ENCODE measurements around the gene DCAF7.

Gene DCAF7

DNA sequence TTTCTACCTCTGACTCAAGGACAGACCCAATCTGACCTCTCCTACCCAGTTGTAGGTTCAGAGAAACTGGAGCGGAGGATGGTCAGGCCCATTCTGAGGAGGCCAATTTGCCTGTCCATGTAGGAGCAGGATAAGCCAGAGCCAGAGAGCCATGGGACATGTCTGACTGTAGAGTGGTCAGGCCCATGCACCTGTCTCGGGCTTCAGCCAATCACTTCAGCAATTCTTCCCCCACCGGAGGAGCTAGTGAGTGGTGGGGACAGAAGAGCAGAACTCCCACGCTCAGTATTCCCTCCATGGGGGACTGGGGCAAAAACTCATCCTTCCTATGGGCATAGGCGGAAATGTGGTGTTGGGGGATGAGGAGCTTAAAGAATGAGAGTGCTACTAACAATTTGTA is 14.3 kb downstream of the DCAF7 start:
- Histone ChIP-seq H2AFZ (ENCODE audit: low read depth, low read length) (no peak overlapping the region), H3K4me3 (ENCODE audit: low read length) (no peak overlapping the region), H3K9me3 (ENCODE audit: low read length) (no peaks in the 10 kb centered on the region), H3K36me3 (ENCODE audit: insufficient read depth, low read length) (peaks cover 2% of the 10 kb centered on the region), H3K27me3 (ENCODE audit: insufficient read depth, low read length) (no peaks in the 10 kb centered on the region), H3K4me1 (ENCODE audit: insufficient read depth, low read length) (no peaks in the 10 kb centered on the region)

DNA sequence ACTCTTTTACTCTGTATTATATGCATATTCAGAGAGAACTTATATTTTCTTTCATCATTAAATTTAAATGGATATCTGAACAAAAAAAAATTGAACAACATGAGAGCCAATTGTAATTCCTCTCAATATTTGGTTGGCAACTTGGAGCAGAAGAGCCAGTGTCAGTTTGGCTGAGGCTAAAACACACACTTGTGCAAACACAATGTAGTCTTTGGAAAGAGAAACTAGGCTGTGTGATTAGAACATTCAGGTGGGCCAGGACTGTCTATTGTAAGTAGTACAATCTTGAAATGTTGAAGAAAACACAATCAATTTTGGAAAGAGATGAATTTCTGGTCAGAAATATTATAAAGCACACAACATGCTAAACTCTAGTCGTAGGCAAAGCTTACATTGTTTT is 17.0 kb downstream of the DCAF7 start:
- Histone ChIP-seq H2AFZ (ENCODE audit: low read depth, low read length) (no peak overlapping the region), H3K4me3 (ENCODE audit: low read length) (no peak overlapping the region), H3K27me3 (ENCODE audit: insufficient read depth, low read length) (no peaks in the 10 kb centered on the region), H3K36me3 (ENCODE audit: insufficient read depth, low read length) (peaks cover 2% of the 10 kb centered on the region), H3K9me3 (ENCODE audit: low read length) (no peaks in the 10 kb centered on the region), H3K4me1 (ENCODE audit: insufficient read depth, low read length) (no peaks in the 10 kb centered on the region)

DNA sequence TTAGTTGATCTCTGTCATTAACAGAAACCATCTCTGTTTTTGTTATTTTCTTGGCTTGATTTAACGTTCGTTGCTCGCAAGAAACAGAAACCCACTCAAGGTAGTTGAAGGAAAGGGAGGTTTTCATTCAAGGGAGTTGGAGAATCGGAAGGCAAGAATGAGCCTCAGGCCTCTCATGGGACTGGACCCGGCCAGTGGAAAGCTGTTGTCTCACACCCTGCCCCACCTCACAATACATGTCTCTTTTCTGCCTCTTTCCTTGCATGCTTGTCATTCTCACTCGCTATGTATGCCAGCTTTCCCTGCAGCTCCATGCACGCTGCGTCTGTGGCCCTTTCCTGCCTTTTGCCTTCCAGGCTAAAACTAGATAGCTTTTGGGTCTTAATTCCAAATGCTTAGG is 18.3 kb downstream of the DCAF7 start:
- Histone ChIP-seq H3K36me3 (ENCODE audit: insufficient read depth, low read length) (peaks cover 2% of the 10 kb centered on the region), H3K4me1 (ENCODE audit: insufficient read depth, low read length) (no peaks in the 10 kb centered on the region), H3K27me3 (ENCODE audit: insufficient read depth, low read length) (no peaks in the 10 kb centered on the region), H2AFZ (ENCODE audit: low read depth, low read length) (no peak overlapping the region), H3K4me3 (ENCODE audit: low read length) (no peak overlapping the region), H3K9me3 (ENCODE audit: low read length) (no peaks in the 10 kb centered on the region)

DNA sequence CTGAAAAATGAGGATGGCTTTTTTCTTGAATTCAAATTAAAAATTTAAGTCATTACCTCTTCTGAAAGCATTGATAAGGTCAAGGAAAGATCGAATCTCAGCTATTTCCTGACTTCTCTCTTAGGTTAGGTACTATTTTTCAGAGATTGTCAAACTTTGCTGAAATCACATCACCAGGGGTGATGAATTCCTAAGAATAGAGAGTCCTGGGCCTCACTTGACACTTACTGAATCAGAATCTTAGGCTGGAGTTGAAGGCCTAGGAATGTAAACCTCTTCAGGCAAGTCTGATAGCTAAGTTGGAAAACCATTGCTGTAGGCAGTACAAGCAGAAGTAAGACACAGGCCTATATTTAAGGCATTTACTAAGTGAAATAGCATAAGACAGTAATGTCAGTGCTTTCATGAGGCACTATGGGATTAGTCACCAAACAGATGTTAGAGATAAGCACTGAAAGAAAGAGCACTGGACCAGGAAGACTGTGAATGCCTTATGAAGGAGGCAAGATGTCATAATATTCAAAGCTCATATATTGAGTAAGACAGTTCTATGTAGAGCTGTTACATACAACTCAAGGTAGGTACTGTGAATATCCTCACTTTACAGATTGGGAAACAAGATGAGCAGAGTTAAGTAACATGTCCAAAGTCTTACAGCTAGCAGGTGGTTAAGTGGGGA is 21.5 kb downstream of the DCAF7 start:
- Histone ChIP-seq H3K9me3 (ENCODE audit: low read length) (no peaks in the 10 kb centered on the region), H2AFZ (ENCODE audit: low read depth, low read length) (no peak overlapping the region), H3K36me3 (ENCODE audit: insufficient read depth, low read length) (no peaks in the 10 kb centered on the region), H3K4me3 (ENCODE audit: low read length) (no peak overlapping the region), H3K27me3 (ENCODE audit: insufficient read depth, low read length) (no peaks in the 10 kb centered on the region), H3K4me1 (ENCODE audit: insufficient read depth, low read length) (no peaks in the 10 kb centered on the region)

DNA sequence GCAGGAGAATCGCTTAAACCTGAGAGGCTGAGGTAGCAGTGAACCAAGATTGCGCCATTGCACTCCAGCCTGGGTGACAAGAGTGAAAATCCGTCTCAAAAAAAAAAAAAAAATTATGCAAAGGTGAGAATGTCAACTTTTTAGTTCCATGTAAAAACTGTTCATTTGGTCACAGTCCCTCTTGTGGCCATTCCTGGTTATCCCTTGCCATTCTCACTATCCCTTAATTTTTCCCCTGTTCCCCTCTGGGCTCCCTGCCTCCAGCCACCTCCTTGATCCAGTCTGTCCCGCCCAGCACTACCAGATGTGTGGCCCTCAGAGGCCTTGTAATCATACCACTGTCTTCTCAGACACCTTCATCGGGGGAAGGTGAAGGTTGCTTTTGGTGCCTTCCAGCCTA is 23.4 kb downstream of the DCAF7 start:
- no peak overlapping the region for H3K4me3 ChIP-seq (ENCODE audit: low read length)
- H3K36me3 ChIP-seq (ENCODE audit: insufficient read depth, low read length), result peaks cover 7% of the 10 kb centered on the region
- no peaks in the 10 kb centered on the region for H3K4me1 ChIP-seq (ENCODE audit: insufficient read depth, low read length)
- no peaks in the 10 kb centered on the region for H3K9me3 ChIP-seq (ENCODE audit: low read length)
- no peak overlapping the region for H2AFZ ChIP-seq (ENCODE audit: low read depth, low read length)
- no peaks in the 10 kb centered on the region for H3K27me3 ChIP-seq (ENCODE audit: insufficient read depth, low read length)

DNA sequence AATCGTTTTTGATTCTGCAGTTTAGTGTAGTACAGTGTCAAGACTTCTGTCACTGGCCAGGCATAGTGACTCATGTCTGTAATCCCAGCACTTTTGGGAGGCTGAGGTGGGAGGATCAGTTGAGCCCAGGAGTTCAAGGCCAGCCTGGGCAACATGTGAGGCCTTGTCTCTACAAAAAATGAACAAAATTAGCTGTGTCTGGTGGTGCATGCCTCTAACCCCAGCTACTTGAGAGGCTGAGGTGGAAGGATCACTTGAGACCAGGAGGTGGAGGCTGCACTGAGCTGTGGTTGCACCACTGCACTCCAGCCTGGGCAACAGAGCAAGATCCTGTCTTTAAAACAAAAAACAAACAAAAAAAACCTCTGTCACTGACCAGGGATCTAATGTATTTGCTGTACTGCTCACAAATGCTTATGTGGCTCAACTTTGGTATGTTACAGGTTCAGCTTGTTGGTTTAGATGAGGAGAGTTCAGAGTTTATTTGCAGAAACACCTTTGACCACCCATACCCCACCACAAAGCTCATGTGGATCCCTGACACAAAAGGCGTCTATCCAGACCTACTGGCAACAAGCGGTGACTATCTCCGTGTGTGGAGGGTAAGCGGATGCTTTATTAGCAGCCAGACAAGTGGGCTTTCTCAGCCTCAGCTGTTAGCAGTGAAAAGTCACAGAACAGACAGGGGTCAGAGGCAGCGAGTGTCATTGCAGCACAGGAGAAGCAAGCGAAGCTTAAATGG is 27.9 kb downstream of the DCAF7 start:
- Histone ChIP-seq H3K27me3 (ENCODE audit: insufficient read depth, low read length) (no peaks in the 10 kb centered on the region), H3K9me3 (ENCODE audit: low read length) (no peaks in the 10 kb centered on the region), H3K36me3 (ENCODE audit: insufficient read depth, low read length) (peaks cover 45% of the 10 kb centered on the region), H3K4me3 (ENCODE audit: low read length) (no peak overlapping the region), H2AFZ (ENCODE audit: low read depth, low read length) (no peak overlapping the region), H3K4me1 (ENCODE audit: insufficient read depth, low read length) (no peaks in the 10 kb centered on the region)

DNA sequence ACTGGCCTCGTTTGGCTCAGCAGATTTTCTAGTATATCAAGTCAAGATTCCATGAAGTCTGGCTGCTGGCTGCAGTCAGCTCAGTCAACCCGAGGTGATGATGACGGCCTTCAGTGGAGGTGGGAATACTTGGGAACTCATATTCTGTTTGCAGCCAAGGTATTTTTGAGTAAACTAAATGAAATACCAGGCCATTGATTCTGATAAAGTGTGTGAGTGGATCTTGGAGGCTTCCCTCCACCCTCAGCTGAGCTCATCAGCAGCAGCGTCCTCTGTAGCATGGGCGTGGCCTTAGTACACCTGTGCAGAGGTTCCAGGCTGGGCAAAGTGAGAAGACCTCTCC is 28.5 kb downstream of the DCAF7 start:
- Histone ChIP-seq H3K36me3 (ENCODE audit: insufficient read depth, low read length) (peaks cover 51% of the 10 kb centered on the region), H3K27me3 (ENCODE audit: insufficient read depth, low read length) (no peaks in the 10 kb centered on the region), H3K4me3 (ENCODE audit: low read length) (no peak overlapping the region), H3K4me1 (ENCODE audit: insufficient read depth, low read length) (no peaks in the 10 kb centered on the region), H3K9me3 (ENCODE audit: low read length) (no peaks in the 10 kb centered on the region), H2AFZ (ENCODE audit: low read depth, low read length) (no peak overlapping the region)

DNA sequence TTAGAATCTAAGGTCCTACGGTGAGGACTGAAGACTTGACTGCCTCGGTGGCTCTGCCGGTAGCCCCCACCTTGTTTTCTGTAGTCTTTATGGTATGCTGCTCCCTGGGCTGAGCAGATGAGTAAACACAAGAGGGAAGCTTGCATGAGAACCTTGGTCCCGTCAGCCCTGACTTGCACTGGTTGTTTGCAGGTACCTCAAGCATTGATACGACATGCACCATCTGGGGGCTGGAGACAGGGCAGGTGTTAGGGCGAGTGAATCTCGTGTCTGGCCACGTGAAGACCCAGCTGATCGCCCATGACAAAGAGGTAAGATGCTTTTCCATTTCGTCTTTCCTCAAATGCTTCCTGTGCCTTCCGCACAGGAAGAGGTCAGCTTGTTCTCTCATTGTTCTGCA is 29.4 kb downstream of the DCAF7 start:
- no peaks in the 10 kb centered on the region for H3K4me1 ChIP-seq (ENCODE audit: insufficient read depth, low read length)
- no peaks in the 10 kb centered on the region for H3K9me3 ChIP-seq (ENCODE audit: low read length)
- H3K4me3 ChIP-seq (ENCODE audit: low read length), result no peak overlapping the region
- H3K27me3 ChIP-seq (ENCODE audit: insufficient read depth, low read length), result no peaks in the 10 kb centered on the region
- H3K36me3 ChIP-seq (ENCODE audit: insufficient read depth, low read length), result peaks cover 54% of the 10 kb centered on the region
- no peak overlapping the region for H2AFZ ChIP-seq (ENCODE audit: low read depth, low read length)

DNA sequence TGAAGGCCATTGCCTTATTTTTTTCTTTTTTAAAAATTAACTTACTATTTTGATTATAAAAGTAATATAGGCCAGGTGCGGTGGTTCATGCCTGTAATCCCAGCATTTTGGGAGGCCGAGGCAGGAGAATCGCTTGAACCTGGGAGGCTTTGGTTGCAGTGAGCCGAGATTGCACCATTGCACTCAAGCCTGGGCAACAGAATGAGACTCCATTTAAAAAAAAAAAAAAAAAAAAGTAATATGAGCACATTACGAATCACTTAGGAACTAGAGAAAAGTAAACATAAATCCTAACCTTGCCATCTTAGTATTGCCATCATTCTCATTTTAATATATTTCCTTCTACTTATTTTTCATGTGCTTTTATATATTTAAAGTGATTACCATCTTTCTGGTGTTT is 37.5 kb downstream of the DCAF7 start:
- Histone ChIP-seq H2AFZ (ENCODE audit: low read depth, low read length) (no peak overlapping the region), H3K36me3 (ENCODE audit: insufficient read depth, low read length) (peaks cover 81% of the 10 kb centered on the region), H3K4me3 (ENCODE audit: low read length) (no peak overlapping the region), H3K27me3 (ENCODE audit: insufficient read depth, low read length) (no peaks in the 10 kb centered on the region), H3K4me1 (ENCODE audit: insufficient read depth, low read length) (no peaks in the 10 kb centered on the region), H3K9me3 (ENCODE audit: low read length) (no peaks in the 10 kb centered on the region)

DNA sequence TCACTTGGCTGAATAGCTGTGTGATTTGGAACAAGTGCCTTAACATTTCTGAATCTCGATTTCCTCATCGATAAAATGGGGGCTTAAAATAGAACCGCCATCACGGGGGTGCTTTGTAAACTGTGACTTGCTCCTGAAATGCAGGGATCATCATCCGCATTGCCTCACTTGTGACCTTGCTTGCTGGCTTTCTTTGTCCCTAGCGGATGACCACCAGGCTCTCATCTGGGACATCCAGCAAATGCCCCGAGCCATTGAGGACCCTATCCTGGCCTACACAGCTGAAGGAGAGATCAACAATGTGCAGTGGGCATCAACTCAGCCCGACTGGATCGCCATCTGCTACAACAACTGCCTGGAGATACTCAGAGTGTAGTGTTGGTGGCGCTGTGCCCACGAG is 38.5 kb downstream of the DCAF7 start:
- no peaks in the 10 kb centered on the region for H3K27me3 ChIP-seq (ENCODE audit: insufficient read depth, low read length)
- H3K4me3 ChIP-seq (ENCODE audit: low read length), result no peak overlapping the region
- no peak overlapping the region for H2AFZ ChIP-seq (ENCODE audit: low read depth, low read length)
- no peaks in the 10 kb centered on the region for H3K9me3 ChIP-seq (ENCODE audit: low read length)
- H3K4me1 ChIP-seq (ENCODE audit: insufficient read depth, low read length), result no peaks in the 10 kb centered on the region
- H3K36me3 ChIP-seq (ENCODE audit: insufficient read depth, low read length), result peaks cover 78% of the 10 kb centered on the region

DNA sequence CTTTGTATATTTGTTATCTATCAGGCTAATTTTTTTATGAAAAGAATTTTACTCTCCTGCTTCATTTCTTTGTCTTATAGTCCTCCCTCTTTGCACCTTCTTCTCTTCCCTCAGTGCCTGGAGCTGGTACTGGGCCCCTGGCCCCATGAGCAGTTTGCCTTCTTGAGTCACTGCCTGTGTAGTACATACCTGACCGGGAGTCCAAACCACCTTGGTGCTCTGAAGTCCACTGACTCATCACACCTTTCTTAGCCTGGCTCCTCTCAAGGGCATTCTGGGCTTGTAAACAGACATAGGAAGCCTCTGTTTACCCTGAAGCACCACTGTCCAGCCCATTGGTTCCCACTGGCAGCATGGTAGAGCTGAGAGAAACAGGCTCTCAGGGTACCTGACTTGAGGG is 39.4 kb downstream of the DCAF7 start:
- Histone ChIP-seq H2AFZ (ENCODE audit: low read depth, low read length) (no peak overlapping the region), H3K4me1 (ENCODE audit: insufficient read depth, low read length) (no peaks in the 10 kb centered on the region), H3K27me3 (ENCODE audit: insufficient read depth, low read length) (no peaks in the 10 kb centered on the region), H3K36me3 (ENCODE audit: insufficient read depth, low read length) (peaks cover 76% of the 10 kb centered on the region), H3K9me3 (ENCODE audit: low read length) (no peaks in the 10 kb centered on the region), H3K4me3 (ENCODE audit: low read length) (no peak overlapping the region)

DNA sequence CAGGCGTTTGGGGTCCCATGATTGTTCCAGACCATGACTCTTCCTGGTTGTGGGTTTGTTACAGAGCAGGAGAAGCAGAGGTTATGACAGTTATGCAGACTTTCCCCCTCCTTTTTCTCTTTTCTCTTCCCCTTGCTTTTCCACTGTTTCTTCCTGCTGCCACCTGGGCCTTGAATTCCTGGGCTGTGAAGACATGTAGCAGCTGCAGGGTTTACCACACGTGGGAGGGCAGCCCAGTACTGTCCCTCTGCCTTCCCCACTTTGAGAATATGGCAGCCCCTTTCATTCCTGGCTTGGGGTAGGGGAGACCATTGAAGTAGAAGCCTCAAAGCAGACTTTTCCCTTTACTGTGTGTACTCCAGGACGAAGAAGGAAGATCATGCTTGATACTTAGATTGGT is 42.5 kb downstream of the DCAF7 start:
- no peaks in the 10 kb centered on the region for H3K4me1 ChIP-seq (ENCODE audit: insufficient read depth, low read length)
- H3K36me3 ChIP-seq (ENCODE audit: insufficient read depth, low read length), result peaks cover 54% of the 10 kb centered on the region
- no peaks in the 10 kb centered on the region for H3K27me3 ChIP-seq (ENCODE audit: insufficient read depth, low read length)
- H3K4me3 ChIP-seq (ENCODE audit: low read length), result no peak overlapping the region
- H3K9me3 ChIP-seq (ENCODE audit: low read length), result no peaks in the 10 kb centered on the region
- no peak overlapping the region for H2AFZ ChIP-seq (ENCODE audit: low read depth, low read length)

DNA sequence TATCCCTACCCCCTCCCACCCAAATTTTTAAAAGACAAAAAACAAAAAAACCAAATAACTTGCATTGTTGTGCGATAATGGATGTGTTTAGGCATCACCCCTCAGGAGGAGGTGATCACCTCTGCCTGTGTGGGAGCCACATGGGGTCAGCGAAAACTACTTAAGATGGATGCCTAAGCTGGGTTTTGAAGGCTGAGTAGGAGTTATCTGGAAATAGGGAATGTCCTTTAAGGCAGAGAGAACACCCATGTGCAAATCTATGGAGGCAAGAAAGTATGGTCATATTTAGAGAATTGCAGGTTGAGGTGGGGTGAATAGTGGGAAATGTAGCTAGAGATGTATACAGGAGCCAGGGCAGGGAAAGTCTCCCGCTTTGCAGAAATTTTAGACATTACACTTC is 44.9 kb downstream of the DCAF7 start:
- Histone ChIP-seq H3K4me3 (ENCODE audit: low read length) (no peak overlapping the region), H3K9me3 (ENCODE audit: low read length) (no peaks in the 10 kb centered on the region), H3K27me3 (ENCODE audit: insufficient read depth, low read length) (no peaks in the 10 kb centered on the region), H2AFZ (ENCODE audit: low read depth, low read length) (no peak overlapping the region), H3K36me3 (ENCODE audit: insufficient read depth, low read length) (peaks cover 32% of the 10 kb centered on the region), H3K4me1 (ENCODE audit: insufficient read depth, low read length) (peaks cover 3% of the 10 kb centered on the region)
